Neural crest cell (in vitro differentiated cells): ENCODE data around the gene CPA3. TPM values are rescaled to one million over a fixed set of nuclear protein-coding genes. Genes with fewer than 3 reads are reported as not detected.
A peak's percentile ranks its signal among the peaks of the same experiment; 100 is the strongest.

Experiments used
- DNase-seq: peaks from one replicate; pipeline ENCODE4 v3.0.0; 2021; ENCODE audit warnings: low read depth, mixed read lengths, low spot score
- H3K27ac Mint-ChIP-seq: one replicate; pipeline ENCODE4 v1.8.0; 2021; ENCODE audit warnings: mild to moderate bottlenecking, mixed read lengths; ENCODE audit not compliant: unreplicated experiment
- H3K27me3 Mint-ChIP-seq: 2 replicates; pipeline ENCODE4 v1.8.0; 2021; ENCODE audit warnings: low read depth, mild to moderate bottlenecking, mixed read lengths
- H3K36me3 Mint-ChIP-seq: 2 replicates; pipeline ENCODE4 v1.8.0; 2021; ENCODE audit warnings: low read depth, mild to moderate bottlenecking, mixed read lengths
- H3K4me1 Mint-ChIP-seq: 2 replicates; pipeline ENCODE4 v1.8.0; 2021; ENCODE audit warnings: mixed read lengths
- H3K4me3 Mint-ChIP-seq: one replicate; pipeline ENCODE4 v1.8.0; 2021; ENCODE audit warnings: mild to moderate bottlenecking, mixed read lengths
- H3K9me3 Mint-ChIP-seq: 2 replicates; pipeline ENCODE4 v1.8.0; 2021; ENCODE audit warnings: mixed read lengths
- total RNA-seq: library from RNA; stranded (reverse); gene quantifications from 2 replicates; pipeline ENCODE4 v1.2.1, GENCODE V29; 2021
- TF ChIP-seq, protein P1 (sequence below): fragments of 200-600 bp; sonication (generic); conservative IDR thresholded peaks from 2 replicates; pipeline ENCODE4 v1.5.0; 2021; ENCODE audit warnings: antibody characterized with exemption, mild to moderate bottlenecking

Gene CPA3
- total RNA-seq, 1 donor from 2014 or later, result not detected

- Mint-ChIP-seq H3K9me3 (no peaks in the 10 kb centered on the region), H3K4me1 (no peaks in the 10 kb centered on the region), H3K36me3 (no peaks in the 10 kb centered on the region), H3K27me3 (no peaks in the 10 kb centered on the region), H3K4me3 (no peak overlapping the region), H3K27ac (no peak overlapping the region)
- no peak for DNase-seq
- TF ChIP-seq, protein P1, sequence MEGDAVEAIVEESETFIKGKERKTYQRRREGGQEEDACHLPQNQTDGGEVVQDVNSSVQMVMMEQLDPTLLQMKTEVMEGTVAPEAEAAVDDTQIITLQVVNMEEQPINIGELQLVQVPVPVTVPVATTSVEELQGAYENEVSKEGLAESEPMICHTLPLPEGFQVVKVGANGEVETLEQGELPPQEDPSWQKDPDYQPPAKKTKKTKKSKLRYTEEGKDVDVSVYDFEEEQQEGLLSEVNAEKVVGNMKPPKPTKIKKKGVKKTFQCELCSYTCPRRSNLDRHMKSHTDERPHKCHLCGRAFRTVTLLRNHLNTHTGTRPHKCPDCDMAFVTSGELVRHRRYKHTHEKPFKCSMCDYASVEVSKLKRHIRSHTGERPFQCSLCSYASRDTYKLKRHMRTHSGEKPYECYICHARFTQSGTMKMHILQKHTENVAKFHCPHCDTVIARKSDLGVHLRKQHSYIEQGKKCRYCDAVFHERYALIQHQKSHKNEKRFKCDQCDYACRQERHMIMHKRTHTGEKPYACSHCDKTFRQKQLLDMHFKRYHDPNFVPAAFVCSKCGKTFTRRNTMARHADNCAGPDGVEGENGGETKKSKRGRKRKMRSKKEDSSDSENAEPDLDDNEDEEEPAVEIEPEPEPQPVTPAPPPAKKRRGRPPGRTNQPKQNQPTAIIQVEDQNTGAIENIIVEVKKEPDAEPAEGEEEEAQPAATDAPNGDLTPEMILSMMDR, result no peak
Observed at GRCh38 chr3:148873270-148873927, 8.3 kb downstream of the CPA3 start.

DNA sequence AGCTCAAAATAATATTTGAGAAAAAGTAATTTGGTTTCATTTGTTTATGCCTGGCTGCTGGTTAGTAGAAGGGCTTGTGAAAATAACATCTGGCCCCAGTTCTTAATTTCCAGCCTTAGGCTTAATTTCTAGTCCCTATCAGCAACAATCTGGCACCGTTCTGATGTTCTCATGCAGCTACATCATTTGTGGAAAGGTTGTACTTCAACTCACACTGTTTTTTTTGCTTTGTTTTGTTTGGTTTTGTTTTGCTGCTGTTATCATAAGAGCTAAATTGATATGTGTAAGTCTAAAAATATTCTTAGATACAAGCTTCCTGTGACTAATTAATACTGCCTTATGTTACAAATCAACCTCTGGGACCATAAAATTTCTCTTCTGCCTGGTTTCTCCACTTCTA, 8.9 kb downstream of the CPA3 start:
- H3K27ac Mint-ChIP-seq, result no peak overlapping the region
- DNase-seq, result no peak
- H3K4me3 Mint-ChIP-seq, result no peak overlapping the region
- no peaks in the 10 kb centered on the region for H3K27me3 Mint-ChIP-seq
- H3K4me1 Mint-ChIP-seq, result no peaks in the 10 kb centered on the region
- H3K9me3 Mint-ChIP-seq, result no peaks in the 10 kb centered on the region
- no peaks in the 10 kb centered on the region for H3K36me3 Mint-ChIP-seq
- TF ChIP-seq, protein P1, result no peak

- Mint-ChIP-seq H3K4me1 (no peaks in the 10 kb centered on the region), H3K27ac (no peak overlapping the region), H3K27me3 (no peaks in the 10 kb centered on the region), H3K36me3 (no peaks in the 10 kb centered on the region), H3K4me3 (no peak overlapping the region), H3K9me3 (peaks cover 2% of the 10 kb centered on the region)
- no peak for DNase-seq
- TF ChIP-seq, protein P1, result no peak
Observed at GRCh38 chr3:148878095-148878494, 13.0 kb downstream of the CPA3 start.

DNA sequence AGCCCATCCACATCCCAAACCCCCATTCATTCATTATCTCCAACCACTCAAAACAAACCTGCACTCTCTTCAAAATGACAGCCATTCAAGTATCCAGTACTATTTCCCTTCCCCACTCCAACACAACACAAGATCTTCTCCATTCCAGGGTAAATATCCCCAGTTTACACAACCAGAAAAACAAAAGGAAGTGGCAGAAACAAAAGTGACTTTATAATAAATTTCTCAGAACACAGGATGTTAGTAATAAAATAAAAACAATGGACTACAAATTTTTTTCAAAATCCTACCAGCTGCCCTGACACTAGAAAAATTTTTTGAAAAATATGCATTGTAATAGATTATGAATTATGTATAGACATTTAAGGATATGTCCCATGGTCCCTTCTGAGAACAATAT, 14.2 kb downstream of the CPA3 start:
- no peaks in the 10 kb centered on the region for H3K27me3 Mint-ChIP-seq
- no peak overlapping the region for H3K27ac Mint-ChIP-seq
- DNase-seq, result no peak
- H3K4me1 Mint-ChIP-seq, result no peaks in the 10 kb centered on the region
- TF ChIP-seq, protein P1, result no peak
- peaks cover 2% of the 10 kb centered on the region for H3K9me3 Mint-ChIP-seq
- no peaks in the 10 kb centered on the region for H3K36me3 Mint-ChIP-seq
- no peak overlapping the region for H3K4me3 Mint-ChIP-seq

DNA sequence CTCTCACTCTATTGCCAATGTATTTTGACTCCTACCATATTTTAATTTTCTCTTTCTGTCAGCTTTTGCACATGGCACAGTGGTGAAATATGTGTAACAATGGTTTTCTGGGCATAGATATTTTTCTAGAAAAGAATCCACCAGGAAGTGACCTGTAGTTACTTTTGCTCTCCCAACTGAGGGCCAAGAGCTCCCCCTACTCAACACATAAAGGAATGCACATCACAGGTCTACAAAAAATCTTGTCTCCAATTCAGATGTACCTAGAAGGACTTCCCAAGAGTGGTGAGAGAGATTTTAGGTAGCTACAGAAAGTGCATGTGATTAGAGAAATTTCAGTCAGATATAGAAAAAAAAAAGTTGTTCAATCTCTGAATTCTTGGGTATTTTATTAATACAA, 15.6 kb downstream of the CPA3 start:
- H3K4me1 Mint-ChIP-seq, result no peaks in the 10 kb centered on the region
- TF ChIP-seq, protein P1, result peak; percentile 51
- no peaks in the 10 kb centered on the region for H3K36me3 Mint-ChIP-seq
- no peak overlapping the region for H3K4me3 Mint-ChIP-seq
- H3K27ac Mint-ChIP-seq, result no peak overlapping the region
- no peaks in the 10 kb centered on the region for H3K27me3 Mint-ChIP-seq
- peaks cover 2% of the 10 kb centered on the region for H3K9me3 Mint-ChIP-seq
- no peak for DNase-seq
